ENCODE data around the gene OR56B1.

GRCh38 chr11:5746614-5747013 lies 10.4 kb downstream of the OR56B1 start:
- TF ChIP-seq NRF1 (IDR thresholded peaks at IDR 0.05; ENCODE audit: low read depth, low read length) (no peak), CTCF (IDR thresholded peaks at IDR 0.05) (no peak), POLR2AphosphoS5 (IDR thresholded peaks at IDR 0.05; ENCODE audit: low read depth, low read length) (no peak), EZH2phosphoT487 (IDR thresholded peaks at IDR 0.05; ENCODE audit: borderline replicate concordance, low read depth) (no peak)

Measured in SK-N-SH (cell line).